ENCODE measurements around the gene OSTN. TPM values are rescaled to one million over a fixed set of nuclear protein-coding genes. Genes with fewer than 3 reads are reported as not detected.

Gene OSTN
- polyA plus RNA-seq, 6 donors from 2014 or later: not detected

DNA sequence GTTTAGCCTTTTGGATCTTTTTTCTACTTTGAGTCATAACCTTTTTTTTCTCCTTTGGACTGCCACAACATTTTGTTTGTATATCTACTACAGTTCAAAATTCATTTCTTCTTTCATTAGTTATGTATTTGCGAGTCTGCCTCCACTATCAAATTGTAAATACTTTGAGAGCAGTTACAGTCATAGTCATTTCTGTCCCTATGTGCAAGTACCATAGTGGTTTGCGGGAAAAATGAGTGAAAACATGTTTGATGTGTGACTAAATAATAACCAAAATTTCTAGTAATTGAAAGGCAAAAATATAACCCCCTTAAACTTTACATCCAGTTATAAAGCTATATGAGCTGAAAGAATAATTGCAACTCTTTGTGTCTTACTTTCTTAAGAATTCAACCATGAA is 84.4 kb downstream of the OSTN start:
- no peak for DNase-seq
- Mint-ChIP-seq H3K4me1 (peaks cover 0 to 3% (median 0%) of the 10 kb centered on the region in 3 donors), H3K27ac (no peak overlapping the region), H3K9me3 (peaks cover 0 to 2% (median 0%) of the 10 kb centered on the region in 7 donors), H3K36me3 (no peaks in the 10 kb centered on the region), H3K4me3 (no peak overlapping the region), H3K27me3 (no peaks in the 10 kb centered on the region)
- ATAC-seq (ENCODE audit: low read depth in 2 of 2): no peak

DNA sequence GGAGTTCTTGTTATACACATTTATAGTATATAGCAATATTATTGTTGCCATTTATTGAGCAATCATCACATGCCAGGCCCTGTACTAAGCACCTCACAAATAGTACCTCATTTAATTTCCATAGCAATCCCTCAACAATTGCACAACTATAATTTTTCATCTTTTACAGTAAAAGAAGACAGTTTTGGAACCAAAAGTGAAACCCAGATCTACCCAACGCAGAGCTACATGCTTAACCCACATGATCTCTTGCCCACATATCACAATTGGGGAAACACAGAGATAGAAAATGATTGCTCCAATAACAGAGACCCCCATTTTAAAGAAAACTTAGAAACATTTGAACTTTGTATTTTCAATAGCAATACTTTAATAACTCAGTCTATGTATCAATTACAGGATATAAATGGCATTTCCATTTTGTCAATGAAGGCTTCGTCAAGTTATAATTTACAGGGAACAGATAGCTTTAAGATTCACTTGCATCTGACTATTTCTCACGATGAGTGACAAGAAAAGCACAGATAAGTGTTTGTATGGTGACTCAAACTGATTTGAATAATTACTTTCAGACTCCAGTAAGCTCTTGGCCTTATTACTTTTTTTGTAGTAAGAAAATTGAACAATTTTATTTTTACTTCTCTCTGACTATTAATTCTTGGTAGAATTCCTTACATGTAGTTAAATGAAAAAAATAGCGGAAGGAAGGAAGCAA is 91.4 kb downstream of the OSTN start:
- no peaks in the 10 kb centered on the region for H3K27me3 Mint-ChIP-seq
- H3K4me1 Mint-ChIP-seq: peaks cover 14 to 34% (median 21%) of the 10 kb centered on the region in 3 donors
- H3K4me3 Mint-ChIP-seq: peak overlapping the region; percentile 26 to 82 (median 78)
- ATAC-seq (ENCODE audit: low read depth in 2 of 2): peak; percentile 91 to 95
- peak overlapping the region; percentile 80 to 92 (median 88) for H3K27ac Mint-ChIP-seq
- H3K9me3 Mint-ChIP-seq: no peaks in the 10 kb centered on the region
- H3K36me3 Mint-ChIP-seq: no peaks in the 10 kb centered on the region
- DNase-seq: peak; percentile 42

DNA sequence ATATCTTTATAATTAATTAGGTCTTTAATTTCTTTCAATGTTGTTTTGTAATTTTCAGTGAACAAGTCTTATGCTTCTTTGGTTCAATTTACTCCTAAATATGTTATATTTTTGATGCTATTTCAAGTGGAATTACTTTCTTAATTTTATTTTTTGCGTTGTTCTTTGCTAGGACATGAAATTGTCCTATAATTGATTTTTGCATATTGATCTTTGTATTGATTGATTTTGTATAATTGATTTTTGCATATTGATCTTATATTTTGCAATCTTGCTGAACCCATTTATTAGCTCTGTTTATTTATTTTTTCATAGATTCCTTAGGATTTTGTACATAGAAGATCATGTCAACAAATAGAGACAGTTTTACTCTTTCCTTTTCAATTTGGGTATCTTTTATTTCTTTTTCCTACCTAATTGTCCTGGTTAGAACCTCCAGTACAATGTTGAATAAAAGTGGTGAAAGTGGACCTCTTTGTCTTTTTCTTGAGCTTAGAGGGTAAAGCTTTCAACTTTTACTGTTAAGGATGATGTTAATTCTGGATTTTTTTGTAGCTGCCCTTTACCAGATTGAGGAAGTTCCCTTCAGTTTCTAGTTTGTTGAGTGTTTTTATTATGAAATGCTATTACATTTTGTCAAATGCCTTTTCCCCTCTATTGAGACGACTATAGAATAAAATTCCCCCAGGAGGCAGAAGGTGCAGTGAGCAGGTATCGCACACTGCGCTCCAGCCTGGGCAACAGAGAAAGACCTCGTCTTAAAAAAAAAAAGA is 93.4 kb downstream of the OSTN start:
- H3K27ac Mint-ChIP-seq: peak overlapping the region in 4 of 6 donors; percentile 53 to 81 (median 68)
- ATAC-seq (ENCODE audit: low read depth in 2 of 2): no peak
- peaks cover 19 to 40% (median 21%) of the 10 kb centered on the region in 3 donors for H3K4me1 Mint-ChIP-seq
- no peaks in the 10 kb centered on the region for H3K36me3 Mint-ChIP-seq
- H3K9me3 Mint-ChIP-seq: no peaks in the 10 kb centered on the region
- H3K4me3 Mint-ChIP-seq: peak overlapping the region; percentile 9 to 85 (median 54)
- no peaks in the 10 kb centered on the region for H3K27me3 Mint-ChIP-seq
- no peak for DNase-seq

DNA sequence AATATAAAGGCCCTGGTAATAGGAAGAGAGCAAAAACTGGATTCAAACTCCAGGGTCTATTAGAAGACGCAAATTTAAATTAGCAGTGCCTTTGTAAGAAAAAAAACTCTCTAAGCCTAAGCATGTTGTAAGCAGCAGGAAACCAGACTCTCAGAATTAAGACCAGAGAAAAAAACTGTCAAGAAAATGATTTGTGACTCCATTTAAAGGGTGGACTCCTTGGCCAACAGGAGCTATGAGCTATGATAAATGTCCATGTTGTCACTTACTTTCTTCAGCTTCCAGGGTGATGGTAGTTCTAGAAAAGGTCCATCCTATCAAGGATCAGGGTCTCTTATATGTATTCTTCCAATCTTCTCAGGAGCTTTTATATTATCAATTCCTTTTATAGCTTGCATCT is 95.2 kb downstream of the OSTN start:
- Mint-ChIP-seq H3K27me3 (no peaks in the 10 kb centered on the region), H3K4me1 (peaks cover 30 to 54% (median 33%) of the 10 kb centered on the region in 3 donors)
- ATAC-seq (ENCODE audit: low read depth in 2 of 2): no peak

DNA sequence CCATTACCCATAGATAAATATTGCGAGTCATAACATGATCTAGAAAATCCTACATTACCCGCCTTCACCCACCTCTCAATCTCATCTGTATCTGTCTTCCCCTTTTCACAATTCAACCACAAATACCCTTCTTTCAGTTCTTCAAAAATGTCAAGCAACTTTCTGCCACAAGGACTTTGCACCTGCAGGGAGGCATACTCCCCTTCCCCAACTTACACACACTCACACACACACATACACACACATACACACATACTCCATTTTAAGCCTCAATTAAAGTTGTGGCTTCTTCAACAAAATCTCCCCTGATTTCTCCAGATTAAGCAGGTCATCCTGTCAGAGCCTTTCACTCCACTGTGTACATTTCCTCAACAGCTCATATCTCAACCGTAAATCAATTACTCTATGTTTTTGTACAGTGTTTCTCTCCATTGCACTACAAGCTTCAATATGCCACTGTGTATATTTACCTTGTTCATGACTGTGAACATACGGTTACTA is 97.0 kb downstream of the OSTN start:
- no peaks in the 10 kb centered on the region for H3K27me3 Mint-ChIP-seq
- H3K4me1 Mint-ChIP-seq: peaks cover 37 to 56% (median 38%) of the 10 kb centered on the region in 3 donors
- peaks cover 0 to 6% (median 2%) of the 10 kb centered on the region in 7 donors for H3K9me3 Mint-ChIP-seq
- no peak overlapping the region for H3K4me3 Mint-ChIP-seq
- no peaks in the 10 kb centered on the region for H3K36me3 Mint-ChIP-seq
- peak; percentile 83 for DNase-seq
- H3K27ac Mint-ChIP-seq: no peak overlapping the region
- peak; percentile 85 to 89 for ATAC-seq (ENCODE audit: low read depth in 2 of 2)

More for the DNA sequence above, 95.2 kb downstream of the OSTN start:
- peak overlapping the region in 3 of 6 donors; percentile 17 to 44 (median 20) for H3K27ac Mint-ChIP-seq
- DNase-seq: no peak
- no peaks in the 10 kb centered on the region for H3K36me3 Mint-ChIP-seq
- H3K4me3 Mint-ChIP-seq: peak overlapping the region in 3 of 8 donors; percentile 32 to 60 (median 34)
- no peaks in the 10 kb centered on the region for H3K9me3 Mint-ChIP-seq

DNA sequence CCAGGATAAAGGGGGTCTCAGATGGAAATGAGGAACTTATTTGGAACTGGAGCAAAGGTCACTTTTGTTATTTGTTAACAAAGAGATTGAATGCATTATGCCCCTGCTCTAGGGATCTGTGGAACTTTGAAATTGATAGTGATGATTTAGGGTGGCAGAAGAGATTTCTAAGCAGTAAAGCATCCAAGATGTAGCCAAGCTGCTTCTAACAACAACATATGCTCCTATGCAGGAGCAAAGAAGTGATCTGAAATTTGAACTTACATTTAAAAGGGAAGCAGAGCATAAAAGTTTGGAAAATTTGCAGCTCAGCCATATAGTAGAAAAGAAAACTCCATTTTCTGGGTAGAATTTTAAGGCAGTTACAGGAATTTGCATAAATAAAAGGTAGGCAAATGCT is 99.8 kb downstream of the OSTN start:
- no peak for ATAC-seq (ENCODE audit: low read depth in 2 of 2)
- Mint-ChIP-seq H3K4me3 (peak overlapping the region in 6 of 8 donors; percentile 5 to 81 (median 42)), H3K9me3 (peaks cover 0 to 6% (median 2%) of the 10 kb centered on the region in 7 donors), H3K27ac (peak overlapping the region in 3 of 6 donors; percentile 43 to 95 (median 76)), H3K4me1 (peaks cover 48 to 54% (median 49%) of the 10 kb centered on the region in 3 donors), H3K36me3 (no peaks in the 10 kb centered on the region), H3K27me3 (no peaks in the 10 kb centered on the region)
- no peak for DNase-seq

DNA sequence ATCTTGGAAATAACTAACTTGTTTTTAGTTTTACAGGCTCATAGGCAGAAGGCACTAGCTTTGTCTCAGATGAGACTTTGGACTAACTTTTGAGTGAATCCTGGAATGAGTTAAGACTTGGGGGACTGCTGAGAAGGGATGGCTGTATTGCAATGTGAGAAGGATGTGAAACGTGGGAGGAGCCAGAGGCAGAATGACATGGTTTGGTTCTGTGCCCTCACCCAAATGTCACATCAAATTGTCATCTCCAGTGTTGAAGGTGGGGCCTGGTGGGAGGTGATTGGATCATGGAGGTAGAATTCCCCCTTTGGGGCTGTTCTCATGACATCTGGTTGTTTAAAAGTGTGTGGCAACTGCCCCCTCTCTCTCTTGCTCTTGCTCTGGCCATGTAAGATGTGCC is 101.4 kb downstream of the OSTN start:
- Mint-ChIP-seq H3K36me3 (no peaks in the 10 kb centered on the region), H3K4me1 (peaks cover 48 to 60% (median 59%) of the 10 kb centered on the region in 3 donors), H3K27me3 (no peaks in the 10 kb centered on the region), H3K27ac (peak overlapping the region; percentile 74 to 96 (median 89)), H3K4me3 (peak overlapping the region; percentile 23 to 82 (median 71)), H3K9me3 (peaks cover 0 to 6% (median 2%) of the 10 kb centered on the region in 7 donors)
- DNase-seq: no peak
- ATAC-seq (ENCODE audit: low read depth in 2 of 2): peak; percentile 7 to 24

GRCh38 chr3:191301017-191301416 is 102.0 kb downstream of the OSTN start:
- ATAC-seq (ENCODE audit: low read depth in 2 of 2): peak; percentile 83 to 84
- Mint-ChIP-seq H3K36me3 (no peaks in the 10 kb centered on the region), H3K27ac (peak overlapping the region; percentile 74 to 96 (median 89)), H3K9me3 (peaks cover 0 to 6% (median 2%) of the 10 kb centered on the region in 7 donors), H3K27me3 (no peaks in the 10 kb centered on the region), H3K4me3 (peak overlapping the region; percentile 23 to 82 (median 71)), H3K4me1 (peaks cover 48 to 63% (median 62%) of the 10 kb centered on the region in 3 donors)
- peak; percentile 69 for DNase-seq

- no peak for ATAC-seq (ENCODE audit: low read depth in 2 of 2)
- peaks cover 48 to 63% (median 62%) of the 10 kb centered on the region in 3 donors for H3K4me1 Mint-ChIP-seq
Measured at GRCh38 chr3:191301782-191302411, 102.9 kb downstream of the OSTN start.

GRCh38 chr3:191302451-191302850 is 103.4 kb downstream of the OSTN start:
- H3K36me3 Mint-ChIP-seq: no peaks in the 10 kb centered on the region
- ATAC-seq (ENCODE audit: low read depth in 2 of 2) (no peak), DNase-seq (no peak)
- peaks cover 0 to 6% (median 2%) of the 10 kb centered on the region in 7 donors for H3K9me3 Mint-ChIP-seq
- H3K27me3 Mint-ChIP-seq: no peaks in the 10 kb centered on the region
- peak overlapping the region in 5 of 8 donors; percentile 7 to 29 (median 17) for H3K4me3 Mint-ChIP-seq
- H3K27ac Mint-ChIP-seq: peak overlapping the region in 3 of 6 donors; percentile 40 to 72 (median 56)
- peaks cover 44 to 63% (median 57%) of the 10 kb centered on the region in 3 donors for H3K4me1 Mint-ChIP-seq

More at GRCh38 chr3:191301782-191302411, 102.9 kb downstream of the OSTN start:
- peak overlapping the region in 5 of 6 donors; percentile 38 to 95 (median 72) for H3K27ac Mint-ChIP-seq
- peaks cover 0 to 6% (median 2%) of the 10 kb centered on the region in 7 donors for H3K9me3 Mint-ChIP-seq
- H3K36me3 Mint-ChIP-seq: no peaks in the 10 kb centered on the region
- H3K27me3 Mint-ChIP-seq: no peaks in the 10 kb centered on the region
- H3K4me3 Mint-ChIP-seq: peak overlapping the region in 7 of 8 donors; percentile 13 to 57 (median 29)
- no peak for DNase-seq

DNA sequence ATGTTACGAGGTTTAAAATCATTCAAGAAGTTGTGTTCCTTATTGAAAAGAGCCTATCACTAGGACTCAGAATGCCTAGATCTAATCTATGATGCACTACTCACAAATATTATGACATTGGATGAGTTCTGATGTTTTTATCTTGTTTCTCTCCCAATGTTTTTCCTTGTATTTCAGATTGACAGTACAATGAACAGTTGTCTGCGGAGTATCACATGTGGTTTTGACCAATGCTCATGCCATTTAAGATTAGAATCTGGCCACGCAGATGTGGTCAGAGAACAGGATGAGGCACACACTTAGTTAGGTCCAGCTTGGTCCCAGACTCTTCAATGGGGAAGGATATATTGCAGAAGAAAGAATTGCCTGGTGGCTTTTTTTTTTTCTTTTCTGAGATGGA is 104.6 kb downstream of the OSTN start:
- H3K27ac Mint-ChIP-seq: peak overlapping the region in 2 of 6 donors; percentile 40 to 56
- peaks cover 38 to 57% (median 54%) of the 10 kb centered on the region in 3 donors for H3K4me1 Mint-ChIP-seq
- no peak overlapping the region for H3K4me3 Mint-ChIP-seq
- H3K9me3 Mint-ChIP-seq: peaks cover 0 to 6% (median 2%) of the 10 kb centered on the region in 7 donors
- no peaks in the 10 kb centered on the region for H3K36me3 Mint-ChIP-seq
- no peak for DNase-seq
- no peaks in the 10 kb centered on the region for H3K27me3 Mint-ChIP-seq
- ATAC-seq (ENCODE audit: low read depth in 2 of 2): no peak

GRCh38 chr3:191306428-191306827 is 107.4 kb downstream of the OSTN start:
- peak overlapping the region in 2 of 6 donors; percentile 2 to 63 for H3K27ac Mint-ChIP-seq
- H3K4me1 Mint-ChIP-seq: peaks cover 19 to 34% (median 30%) of the 10 kb centered on the region in 3 donors
- H3K36me3 Mint-ChIP-seq: no peaks in the 10 kb centered on the region
- H3K4me3 Mint-ChIP-seq: no peak overlapping the region
- H3K9me3 Mint-ChIP-seq: peaks cover 0 to 4% (median 1%) of the 10 kb centered on the region in 7 donors
- H3K27me3 Mint-ChIP-seq: no peaks in the 10 kb centered on the region
- ATAC-seq (ENCODE audit: low read depth in 2 of 2): no peak
- no peak for DNase-seq

- ATAC-seq (ENCODE audit: low read depth in 2 of 2): no peak
- Mint-ChIP-seq H3K36me3 (no peaks in the 10 kb centered on the region), H3K4me1 (peaks cover 12 to 25% (median 21%) of the 10 kb centered on the region in 3 donors), H3K9me3 (peaks cover 0 to 4% (median 1%) of the 10 kb centered on the region in 7 donors), H3K27ac (no peak overlapping the region), H3K27me3 (no peaks in the 10 kb centered on the region), H3K4me3 (no peak overlapping the region)
- no peak for DNase-seq
Measured at GRCh38 chr3:191307341-191307740, 108.3 kb downstream of the OSTN start.
